Gastroesophageal sphincter (tissue), 4 donors: Measurements from ENCODE around the gene CEMIP2. TPM values are rescaled to one million over a fixed set of nuclear protein-coding genes. Genes with fewer than 3 reads are reported as not detected.

Experiments
- ATAC-seq: fragments of 150-250 bp; one replicate; pipeline ENCODE4 v1.9.1; 2016; ENCODE audit warnings: mild to moderate bottlenecking, moderate library complexity
- H3K27ac ChIP-seq, 4 donors: fragments of 200-600 bp; sonication (generic) in 3 of 4; 1 replicate in 3 of 4; 2 replicates in 1 of 4; pipeline ENCODE4 v1.5.1; 2016 to 2019
- H3K27me3 ChIP-seq: fragments of 200-600 bp; sonication (generic); one replicate; pipeline ENCODE4 v1.5.1; 2019
- H3K36me3 ChIP-seq, 2 donors: fragments of 200-600 bp; sonication (generic); one replicate each; pipeline ENCODE4 v1.5.1; 2019; ENCODE audit warnings: control low read depth in 1 of 2
- H3K4me1 ChIP-seq, 3 donors: fragments of 200-600 bp; sonication (generic); 1 replicate in 2 of 3; 2 replicates in 1 of 3; pipeline ENCODE4 v1.5.1; 2016 to 2019; ENCODE audit warnings: control low read depth in 2 of 3
- H3K4me3 ChIP-seq, 2 donors: fragments of 200-600 bp; sonication (generic); one replicate each; pipeline ENCODE4 v1.5.1; 2019; ENCODE audit warnings: mild to moderate bottlenecking in 1 of 2, moderate library complexity in 1 of 2
- H3K9me3 ChIP-seq, 3 donors: fragments of 200-600 bp; sonication (generic); one replicate each; pipeline ENCODE4 v1.5.1; 2017 to 2019; ENCODE audit warnings: control low read depth in 2 of 3
- CTCF ChIP-seq, 4 experiments: fragments of 200-600 bp in 2 of 4; fragments of 450-650 bp in 2 of 4; sonication (generic) in 1 of 4; IDR thresholded peaks; one replicate each; pipeline ENCODE4 v1.5.1; 2017 to 2019; ENCODE audit warnings: antibody characterized with exemption in 4 of 4, mild to moderate bottlenecking in 2 of 4, moderate library complexity in 2 of 4
- EP300 ChIP-seq: sonication (generic); formaldehyde crosslinking; IDR thresholded peaks from one replicate; pipeline ENCODE4 v1.6.1; 2017; ENCODE audit warnings: antibody characterized with exemption, mild to moderate bottlenecking
- POLR2A ChIP-seq, 2 donors: fragments of 450-650 bp; IDR thresholded peaks; one replicate each; pipeline ENCODE4 v1.6.1; 2017; ENCODE audit warnings: antibody characterized with exemption in 2 of 2, mild to moderate bottlenecking in 2 of 2, moderate library complexity in 1 of 2
- POLR2AphosphoS5 ChIP-seq: sonication (generic); formaldehyde crosslinking; IDR thresholded peaks from one replicate; pipeline ENCODE4 v1.6.1; 2017; ENCODE audit warnings: antibody characterized with exemption
- WGBS, 2 donors: methylation state at CpG; one replicate each; pipeline ENCODE4 v1.1.5; 2018; ENCODE audit warnings: low coverage in 1 of 2; 5-methylcytosine and 5-hydroxymethylcytosine counted together
- total RNA-seq, 4 donors: library from RNA; depleted of rRNA; stranded (reverse); fragments of >200 nt; gene quantifications; one replicate each; pipeline ENCODE4 v1.1.0, GENCODE V29; 2016

Gene CEMIP2
- total RNA-seq, 4 donors from 2014 or later, result 8.1 to 84.5 (median 17.4) TPM

GRCh38 chr9:71685394-71685793, 82.9 kb downstream of the CEMIP2 start:
- peaks cover 2 to 30% (median 4%) of the 10 kb centered on the region in 3 donors for H3K4me1 ChIP-seq
- peaks cover 0 to 31% of the 10 kb centered on the region in 2 donors for H3K36me3 ChIP-seq
- no peak for ATAC-seq
- no peaks in the 10 kb centered on the region for H3K9me3 ChIP-seq
- 80% methylated on average over 1 of the region's 1 CpG; no CpG with 5 or more reads in 1 of the 2 donors for WGBS, 2 donors
- TF ChIP-seq POLR2A (IDR thresholded peaks at IDR 0.05) (no peak), EP300 (no peak), CTCF (IDR thresholded peaks at IDR 0.05) (no peak), POLR2AphosphoS5 (no peak)
- no peaks in the 10 kb centered on the region for H3K27me3 ChIP-seq
- no peak overlapping the region for H3K27ac ChIP-seq
- H3K4me3 ChIP-seq, result no peak overlapping the region

- 84 to 92% methylated on average over 2 of the region's 2 CpGs for WGBS, 2 donors
- TF ChIP-seq POLR2A (IDR thresholded peaks at IDR 0.05) (no peak), EP300 (no peak), CTCF (IDR thresholded peaks at IDR 0.05) (no peak), POLR2AphosphoS5 (no peak)
Observed at GRCh38 chr9:71684566-71684965, 83.7 kb downstream of the CEMIP2 start.

DNA sequence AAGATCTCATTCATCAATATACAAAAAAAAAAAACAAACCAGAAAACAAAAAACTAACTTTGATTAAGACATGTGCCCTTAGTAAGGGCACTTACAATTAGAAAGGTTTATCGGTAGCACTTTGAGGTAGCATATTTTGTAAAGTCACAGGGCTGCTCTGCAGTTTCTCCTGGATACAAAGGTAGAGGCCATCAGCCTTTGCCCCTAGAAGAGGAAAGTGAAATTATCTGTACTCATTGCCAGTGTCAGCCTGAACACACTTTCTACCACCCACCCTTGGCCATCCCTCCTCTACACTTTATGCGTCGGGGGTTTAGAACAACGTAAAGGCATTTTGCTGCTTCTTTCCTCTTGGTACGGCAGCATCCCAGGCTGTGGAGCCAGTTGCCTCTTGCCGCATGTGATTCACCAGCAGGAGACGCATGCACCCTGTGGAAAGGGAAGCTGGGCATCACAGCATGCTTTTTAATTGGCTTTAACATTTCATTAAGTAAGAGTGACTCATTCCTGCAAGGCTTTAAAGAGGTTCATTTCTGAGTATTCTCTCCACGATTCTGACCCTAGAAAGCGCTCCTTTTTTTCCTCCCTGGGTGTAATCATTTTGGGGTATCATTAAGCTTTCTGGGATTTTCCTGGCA, 84.6 kb downstream of the CEMIP2 start:
- H3K9me3 ChIP-seq, result no peaks in the 10 kb centered on the region
- no peak overlapping the region for H3K4me3 ChIP-seq
- ATAC-seq, result no peak
- 84 to 94% methylated on average over 5 to 7 of the region's 9 CpGs for WGBS, 2 donors
- H3K4me1 ChIP-seq, result peaks cover 5 to 36% (median 6%) of the 10 kb centered on the region in 3 donors
- H3K36me3 ChIP-seq, result peaks cover 0 to 14% of the 10 kb centered on the region in 2 donors
- H3K27me3 ChIP-seq, result no peaks in the 10 kb centered on the region
- TF ChIP-seq POLR2A (IDR thresholded peaks at IDR 0.05), result no peak
- peak in 2 of 4 experiments; percentile 24 to 45 for TF ChIP-seq CTCF (IDR thresholded peaks at IDR 0.05)
- TF ChIP-seq POLR2AphosphoS5, result peak; percentile 18
- H3K27ac ChIP-seq, result no peak overlapping the region

More at GRCh38 chr9:71684566-71684965, 83.7 kb downstream of the CEMIP2 start:
- H3K27ac ChIP-seq, result no peak overlapping the region
- ATAC-seq, result no peak
- no peaks in the 10 kb centered on the region for H3K9me3 ChIP-seq
- H3K36me3 ChIP-seq, result peaks cover 0 to 23% of the 10 kb centered on the region in 2 donors
- peaks cover 5 to 36% (median 6%) of the 10 kb centered on the region in 3 donors for H3K4me1 ChIP-seq
- H3K4me3 ChIP-seq, result no peak overlapping the region
- H3K27me3 ChIP-seq, result no peaks in the 10 kb centered on the region

GRCh38 chr9:71681708-71682272, 86.5 kb downstream of the CEMIP2 start:
- Histone ChIP-seq H3K4me1 (peaks cover 5 to 47% (median 6%) of the 10 kb centered on the region in 3 donors), H3K9me3 (no peaks in the 10 kb centered on the region), H3K27ac (peak overlapping the region in 3 of 4 donors; percentile 9 to 65 (median 51)), H3K36me3 (peaks cover 0 to 7% of the 10 kb centered on the region in 2 donors), H3K27me3 (no peaks in the 10 kb centered on the region), H3K4me3 (no peak overlapping the region)
- WGBS, 2 donors, result 19 to 45% methylated on average over 3 of the region's 3 CpGs
- no peak for ATAC-seq
- TF ChIP-seq EP300 (no peak), POLR2AphosphoS5 (peak; percentile 59)

- peaks cover 5 to 47% (median 6%) of the 10 kb centered on the region in 3 donors for H3K4me1 ChIP-seq
- no peaks in the 10 kb centered on the region for H3K9me3 ChIP-seq
- ATAC-seq, result no peak
- TF ChIP-seq CTCF (IDR thresholded peaks at IDR 0.05) (no peak), EP300 (no peak), POLR2A (IDR thresholded peaks at IDR 0.05) (no peak), POLR2AphosphoS5 (peak; percentile 46)
- H3K27me3 ChIP-seq, result no peaks in the 10 kb centered on the region
- H3K36me3 ChIP-seq, result peaks cover 0 to 4% of the 10 kb centered on the region in 2 donors
- H3K4me3 ChIP-seq, result no peak overlapping the region
- H3K27ac ChIP-seq, result peak overlapping the region in 3 of 4 donors; percentile 9 to 65 (median 51)
- WGBS, 2 donors, result 33 to 44% methylated on average over 1 of the region's 1 CpG
Observed at GRCh38 chr9:71681104-71681707, 87.1 kb downstream of the CEMIP2 start.
